Measurements from ENCODE around the gene MRGPRF.
"Not testable (repeated sequence)": the region's sequence is repeated elsewhere in the genome, so short reads cannot be mapped to it uniquely, and the experiment has no call there.

The MRGPRF gene

DNA sequence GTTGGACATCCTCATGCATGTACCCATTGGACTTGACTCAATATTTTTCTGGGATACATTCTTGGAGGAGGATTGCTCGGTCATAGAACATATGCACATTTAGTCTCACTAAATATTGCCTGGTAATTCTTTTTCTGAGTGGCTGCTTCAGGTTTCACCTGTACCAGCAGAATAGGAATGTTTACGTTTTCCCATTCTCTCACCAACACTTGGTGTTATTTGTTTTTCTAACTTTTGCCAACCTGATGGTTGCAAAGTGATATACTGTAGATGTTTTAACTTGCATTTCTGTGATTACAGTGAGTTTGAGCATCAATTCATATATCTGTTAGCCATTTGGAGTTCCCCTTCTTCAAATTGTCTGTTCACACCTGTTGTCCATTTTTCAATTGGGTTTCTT is 30.9 kb downstream of the MRGPRF start:
- no peak for DNase-seq

DNA sequence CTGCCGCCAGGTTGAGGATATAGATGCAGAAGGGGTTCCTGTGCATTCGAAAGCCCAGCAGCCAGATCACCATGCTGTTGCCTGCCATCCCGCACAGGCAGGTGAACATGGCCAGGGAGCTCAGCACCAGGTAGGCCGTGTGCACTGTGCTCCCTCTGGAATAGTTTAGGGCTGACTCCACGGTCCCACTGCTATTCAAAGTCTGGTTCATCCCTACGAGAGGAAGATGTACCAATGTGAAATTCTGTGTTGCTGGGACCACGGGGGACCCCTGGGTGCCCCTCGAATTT is 32.3 kb downstream of the MRGPRF start, which contains the start of gene MRGPRD:
MRGPRD (minus strand) TSS at position 211 of the 290 bp plus-strand sequence; CDS start at position 211, 0 bp downstream.
- no peak for DNase-seq

DNA sequence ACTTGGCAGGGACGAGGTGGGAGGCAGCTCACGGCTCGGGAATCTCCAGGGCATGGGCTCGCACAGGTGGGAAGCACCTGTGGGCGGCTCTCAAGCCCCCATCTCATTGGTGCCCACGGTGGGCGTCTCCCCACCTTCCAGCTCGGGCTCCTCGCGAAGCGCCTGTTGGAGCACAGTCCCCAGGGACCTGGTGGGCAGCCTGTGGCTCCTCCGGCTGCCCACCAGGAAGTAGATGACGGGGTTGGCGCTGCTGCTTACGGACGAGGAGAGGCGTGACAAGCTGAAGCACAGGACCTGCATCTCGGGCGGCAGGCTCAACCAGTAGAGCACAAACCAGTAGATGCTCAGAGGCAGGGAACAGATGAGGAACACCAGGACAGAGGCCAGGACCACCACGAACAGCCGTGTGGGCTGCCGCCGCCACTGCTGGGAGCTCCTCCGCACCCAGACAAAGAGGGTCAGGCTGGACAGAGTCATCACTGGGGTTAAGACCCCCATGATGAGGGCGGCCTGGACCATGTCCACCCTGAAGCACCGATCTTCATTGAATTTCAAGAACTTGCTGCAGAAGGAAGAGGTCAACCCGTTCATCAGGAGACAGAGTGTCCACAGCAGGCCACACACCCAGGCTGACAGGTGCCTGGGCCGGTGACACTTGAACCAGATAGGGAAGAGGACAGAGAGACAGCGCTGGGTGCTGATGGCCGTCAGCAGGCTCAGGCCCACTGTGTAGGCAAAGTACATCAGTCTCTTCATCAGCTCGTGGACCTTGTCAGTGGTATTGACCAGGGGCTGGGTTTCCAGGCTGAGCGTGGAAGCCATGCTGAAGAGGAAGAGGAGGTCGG is 32.9 kb downstream of the MRGPRF start:
- DNase-seq, result no peak

DNA sequence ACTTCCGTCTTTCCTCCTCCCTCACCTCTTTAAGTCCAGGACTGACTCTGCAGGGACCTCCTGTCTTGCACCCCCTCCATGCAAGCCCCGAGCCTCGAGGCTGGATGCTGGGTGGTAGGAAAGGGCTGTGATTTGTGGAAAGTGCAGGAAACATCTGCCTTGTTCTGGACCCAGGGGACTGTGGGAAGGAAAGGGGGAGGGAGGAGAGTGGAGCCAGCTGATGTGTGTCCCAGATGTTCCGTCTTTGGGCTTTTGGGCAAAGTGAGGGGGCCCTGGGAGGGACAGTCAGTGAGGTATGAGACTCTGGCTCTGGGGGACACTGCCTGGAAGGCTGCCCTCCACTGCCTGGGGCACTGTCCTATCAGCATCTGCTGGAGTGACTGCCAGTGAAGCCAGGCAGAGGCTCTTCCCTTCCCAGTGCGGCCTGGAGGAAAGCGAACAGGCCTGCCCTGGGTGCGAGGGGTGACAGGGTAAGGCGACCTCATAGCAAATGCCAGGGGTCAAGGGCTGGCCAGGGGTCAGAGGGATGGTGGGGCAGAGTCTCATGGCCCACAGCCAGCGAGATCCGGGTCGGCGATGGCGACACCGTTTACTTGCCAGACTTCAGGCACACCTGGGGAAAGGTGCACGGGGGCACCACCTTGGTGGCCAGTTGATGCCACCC is 34.0 kb downstream of the MRGPRF start:
- no peak for DNase-seq

DNA sequence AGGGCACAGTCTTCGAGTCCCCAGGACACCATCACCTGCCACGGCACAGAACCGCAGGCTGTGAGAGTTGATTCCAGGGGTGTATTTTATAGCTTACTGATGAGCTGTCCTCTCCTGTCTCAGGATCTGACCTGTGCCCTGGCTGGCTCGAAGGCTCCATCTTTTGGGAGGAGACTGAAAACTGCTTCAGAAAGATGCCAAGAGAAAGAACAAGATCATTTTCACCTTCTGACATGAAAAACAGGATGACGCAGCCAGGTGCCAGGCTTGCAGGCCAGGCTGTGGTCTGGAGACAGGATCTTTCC is 34.5 kb downstream of the MRGPRF start:
- DNase-seq, result no peak

DNA sequence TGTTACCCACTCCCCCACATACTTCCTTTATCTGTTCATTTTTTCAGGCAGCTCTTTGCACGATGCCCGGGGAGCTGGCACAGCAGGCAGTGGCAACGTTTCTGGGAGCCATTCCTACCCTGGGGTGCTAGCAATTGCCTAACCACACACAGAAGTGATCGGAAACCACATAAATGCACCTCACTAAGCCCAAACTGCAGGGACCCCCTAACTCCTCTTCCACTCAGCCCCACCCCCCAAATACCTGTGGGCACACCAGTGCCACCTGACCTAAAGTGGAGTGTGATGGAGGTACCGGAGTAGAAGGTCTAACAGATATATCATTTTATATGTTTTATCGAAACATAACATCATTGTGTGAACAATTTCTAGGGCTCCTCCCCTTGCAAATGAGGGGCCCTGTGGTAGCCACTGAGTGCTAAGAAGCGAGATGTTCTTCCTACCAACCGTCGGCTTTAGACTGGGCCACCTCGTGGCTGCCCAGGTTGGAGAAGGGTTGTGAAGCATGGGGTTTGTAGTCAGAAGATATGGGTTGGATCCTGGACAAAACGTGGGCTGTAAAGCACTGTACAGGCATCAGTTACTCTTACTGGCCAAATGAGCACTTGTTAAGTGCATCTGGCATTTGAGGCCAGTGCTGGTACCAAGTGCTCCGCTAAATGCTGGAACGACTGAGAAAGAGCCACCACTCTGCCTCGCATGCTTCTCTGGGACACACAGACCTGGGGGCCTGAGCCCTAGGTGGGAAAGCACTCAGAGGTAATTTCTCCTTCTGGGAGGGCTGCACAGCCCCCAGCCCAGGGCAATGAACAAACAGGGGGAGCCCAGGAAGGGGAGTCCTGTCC is 35.0 kb downstream of the MRGPRF start:
- no peak for DNase-seq

DNA sequence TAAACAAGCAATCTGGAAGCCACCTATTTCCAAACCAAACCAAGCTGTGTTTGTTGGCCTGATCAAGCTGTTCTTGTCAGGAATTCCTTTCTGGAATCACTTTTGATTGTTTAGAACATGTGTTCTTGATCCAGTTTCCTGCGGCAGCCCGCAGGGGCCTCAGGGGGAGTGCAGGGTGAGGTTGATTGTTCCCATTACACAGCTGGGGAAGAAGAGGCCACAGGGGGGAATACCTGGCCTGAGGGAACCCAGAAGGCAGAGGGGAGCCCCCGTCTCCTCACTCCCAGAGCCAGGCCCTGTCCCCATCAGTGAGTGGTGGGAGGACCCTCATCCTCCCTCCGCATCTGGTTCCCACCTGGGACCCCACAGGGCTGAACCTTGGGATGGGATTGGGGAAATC is 36.5 kb downstream of the MRGPRF start:
- no peak for DNase-seq

DNA sequence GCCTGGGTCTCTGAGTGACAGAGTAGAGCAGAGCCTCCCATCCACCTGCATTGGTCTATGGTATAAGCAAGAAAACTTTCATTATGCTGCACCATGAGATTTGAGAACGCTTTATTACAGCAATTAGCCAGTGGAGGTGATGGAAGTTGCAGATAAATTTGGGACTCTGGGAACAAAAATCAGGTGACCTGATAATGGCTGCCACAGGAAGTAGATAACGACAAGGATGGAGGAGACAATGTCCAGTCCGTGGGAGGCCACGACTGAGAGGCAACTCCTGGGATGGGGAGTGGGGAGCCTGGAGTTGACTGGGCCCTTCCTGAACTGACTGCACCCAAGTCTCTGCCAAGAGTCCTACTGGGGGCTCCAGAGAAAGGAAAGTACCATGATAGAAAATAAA is 37.0 kb downstream of the MRGPRF start:
- no peak for DNase-seq

DNA sequence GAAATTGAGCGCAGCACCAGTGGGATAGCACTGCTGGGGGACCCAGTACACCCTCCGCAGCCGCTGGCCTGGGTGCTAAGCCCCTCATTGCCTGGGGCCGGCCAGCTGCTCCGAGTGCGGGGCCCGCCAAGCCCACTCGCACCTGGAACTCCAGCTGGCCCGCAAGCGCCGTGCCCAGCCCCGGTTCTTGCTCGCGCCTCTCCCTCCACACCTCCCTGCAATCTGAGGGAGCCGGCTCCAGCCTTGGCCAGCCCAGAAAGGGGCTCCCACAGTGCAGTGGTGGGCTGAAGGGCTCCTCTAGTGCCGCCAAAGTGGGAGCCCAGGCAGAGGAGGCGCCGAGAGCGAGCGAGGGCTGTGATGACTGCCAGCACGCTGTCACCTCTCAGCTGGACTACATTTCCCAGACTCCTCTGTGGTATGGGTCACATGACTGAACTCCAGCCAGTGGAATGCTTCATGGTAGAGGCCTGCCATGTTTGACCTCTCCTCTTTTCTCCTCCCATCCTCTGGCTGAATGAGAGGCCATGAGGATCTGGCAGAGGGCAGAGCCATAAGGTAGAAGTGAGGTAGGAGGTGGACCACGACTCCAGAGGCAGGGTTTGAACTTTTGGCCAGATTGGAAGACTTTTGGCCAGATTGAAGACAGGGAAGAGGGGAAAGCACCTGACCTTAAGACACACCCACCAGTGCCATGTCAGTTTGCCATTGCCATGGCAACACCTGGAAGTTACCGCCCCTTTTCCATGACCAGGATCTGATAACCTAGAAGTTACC is 38.4 kb downstream of the MRGPRF start:
- DNase-seq, result no peak

DNA sequence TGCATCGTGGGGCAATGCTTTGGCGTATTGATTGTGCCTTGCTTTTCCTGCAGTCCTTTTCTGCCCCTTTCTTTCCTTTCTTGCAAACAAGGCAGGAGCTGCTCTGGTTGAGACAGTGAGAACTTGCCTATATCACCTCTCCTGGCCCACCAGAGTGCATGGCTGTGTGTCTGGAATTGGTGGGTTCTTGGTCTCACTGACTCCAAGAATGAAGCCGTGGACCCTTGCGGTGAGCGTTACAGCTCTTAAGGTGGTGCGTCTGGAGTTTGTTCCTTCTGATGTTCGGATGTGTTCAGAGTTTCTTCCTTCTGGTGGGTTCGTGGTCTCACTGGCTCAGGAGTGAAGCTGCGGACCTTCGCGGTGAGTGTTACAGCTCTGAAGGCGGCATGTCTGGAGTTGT is 39.3 kb downstream of the MRGPRF start:
- not testable (repeated sequence) for DNase-seq

DNA sequence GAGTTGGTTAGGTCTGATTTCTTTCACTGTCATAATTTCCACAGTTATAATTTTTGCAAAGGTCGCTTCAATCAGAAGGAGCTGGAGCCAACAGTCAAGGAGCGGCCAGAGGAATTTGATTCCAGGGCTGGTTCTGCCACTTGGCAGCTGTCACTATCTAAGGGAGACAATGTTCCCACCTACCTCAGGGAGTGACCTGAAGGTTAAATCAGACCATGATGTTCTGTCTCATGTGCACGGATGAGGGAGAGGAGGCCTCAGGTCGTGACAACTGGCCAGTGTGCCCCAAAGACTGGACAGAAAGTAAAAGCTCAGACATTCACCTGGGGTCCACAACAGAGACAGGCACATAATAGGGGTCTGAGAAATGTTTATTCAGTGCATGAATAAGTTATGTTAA is 39.8 kb downstream of the MRGPRF start:
- no peak for DNase-seq

DNA sequence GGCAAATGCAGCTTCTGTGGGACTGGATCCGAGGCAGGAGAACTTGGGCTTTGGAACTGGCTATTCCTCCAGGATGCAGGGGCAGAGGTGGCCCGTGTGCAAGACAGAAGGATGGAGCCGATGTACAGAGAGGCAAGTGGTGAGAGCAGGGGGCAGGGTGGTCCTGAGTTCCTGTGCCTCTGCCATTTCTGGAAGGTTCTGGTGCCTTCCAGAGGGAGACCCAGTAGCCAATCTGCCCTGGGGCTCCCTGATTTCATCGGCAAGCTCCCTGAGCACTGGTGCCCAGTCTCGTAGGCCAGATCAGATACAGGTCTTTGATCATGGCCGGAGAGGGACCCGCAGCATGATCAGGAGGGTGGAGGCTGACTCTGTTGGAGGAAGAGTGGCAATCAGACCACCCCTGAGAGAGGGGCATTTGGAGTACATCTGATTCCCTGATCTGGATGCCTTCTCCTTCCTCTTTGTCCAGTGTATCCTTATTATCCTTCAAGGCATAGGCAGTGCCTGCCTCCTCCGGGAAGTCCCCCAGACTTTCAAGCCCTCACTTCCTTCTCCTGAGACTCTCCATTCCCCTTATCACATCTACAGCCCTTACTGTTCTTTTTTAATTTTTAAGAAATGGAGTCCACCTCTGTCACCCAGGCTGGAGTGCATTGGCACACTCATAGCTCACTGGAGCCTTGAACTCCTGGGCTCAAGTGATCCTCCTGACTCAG is 42.0 kb downstream of the MRGPRF start:
- no peak for DNase-seq

DNA sequence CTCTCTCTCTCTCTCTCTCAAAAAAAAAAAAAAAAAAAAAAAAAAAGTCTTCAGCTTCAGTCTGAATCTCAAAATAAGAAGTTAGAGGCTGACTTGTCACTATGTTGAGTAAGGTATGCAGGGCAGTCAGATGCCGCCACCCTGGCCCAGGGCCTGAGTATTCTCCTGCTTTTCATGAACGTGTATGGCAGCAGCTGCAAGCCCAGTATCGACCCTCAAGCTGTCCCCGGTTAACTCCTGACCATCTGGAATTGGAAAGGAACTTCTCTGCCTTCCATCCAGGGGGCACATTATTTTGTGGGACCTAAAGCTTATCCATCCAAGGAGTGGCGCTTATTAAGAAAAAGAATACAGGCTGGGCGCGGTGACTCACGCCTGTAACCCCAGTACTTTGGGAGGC is 43.7 kb downstream of the MRGPRF start:
- DNase-seq, result no peak

DNA sequence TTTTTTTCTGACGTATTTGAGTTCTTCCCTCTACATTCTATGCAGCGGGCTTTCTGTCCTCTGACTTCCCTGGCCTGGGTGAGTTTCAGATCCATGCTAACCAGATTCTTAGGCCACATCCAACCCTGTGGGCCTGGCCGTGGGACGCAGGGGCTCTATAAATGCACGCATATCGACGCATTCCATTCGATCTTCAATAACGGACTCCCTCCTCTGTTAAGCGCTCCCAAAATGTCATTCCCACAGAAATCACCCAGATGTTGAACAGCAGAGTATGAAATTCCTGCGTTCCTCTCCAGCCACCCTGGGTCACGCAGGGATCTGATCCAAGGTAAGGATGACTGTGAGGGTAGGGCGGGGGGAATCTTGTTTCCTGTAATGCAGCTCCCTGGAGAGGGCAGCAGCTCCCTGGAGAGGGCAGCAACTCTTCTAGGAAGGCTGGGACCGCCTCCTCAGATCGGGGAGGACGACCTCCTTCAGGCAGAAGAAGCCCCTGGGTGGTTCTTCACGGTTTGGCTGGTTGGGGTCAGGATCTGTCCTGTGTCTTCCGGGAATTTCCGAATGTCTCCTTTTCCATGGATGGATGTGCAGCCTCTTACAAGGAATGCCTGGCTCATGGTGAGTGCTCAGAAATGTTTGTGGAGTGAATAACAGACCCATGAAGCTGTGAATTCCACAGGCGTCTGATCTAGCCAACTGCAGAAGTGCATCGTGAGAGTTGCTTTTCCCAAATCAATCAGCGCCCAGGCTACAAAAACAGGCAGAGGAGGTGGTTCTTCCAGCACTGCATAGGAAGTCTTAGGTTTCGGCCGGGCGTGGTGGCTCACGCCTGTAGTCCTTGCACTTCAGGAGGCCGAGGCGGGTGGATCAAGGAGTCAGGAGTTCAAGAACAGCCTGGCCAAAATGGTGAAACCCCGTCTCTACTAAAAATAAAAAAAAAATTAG is 44.5 kb downstream of the MRGPRF start:
- DNase-seq, result no peak

DNA sequence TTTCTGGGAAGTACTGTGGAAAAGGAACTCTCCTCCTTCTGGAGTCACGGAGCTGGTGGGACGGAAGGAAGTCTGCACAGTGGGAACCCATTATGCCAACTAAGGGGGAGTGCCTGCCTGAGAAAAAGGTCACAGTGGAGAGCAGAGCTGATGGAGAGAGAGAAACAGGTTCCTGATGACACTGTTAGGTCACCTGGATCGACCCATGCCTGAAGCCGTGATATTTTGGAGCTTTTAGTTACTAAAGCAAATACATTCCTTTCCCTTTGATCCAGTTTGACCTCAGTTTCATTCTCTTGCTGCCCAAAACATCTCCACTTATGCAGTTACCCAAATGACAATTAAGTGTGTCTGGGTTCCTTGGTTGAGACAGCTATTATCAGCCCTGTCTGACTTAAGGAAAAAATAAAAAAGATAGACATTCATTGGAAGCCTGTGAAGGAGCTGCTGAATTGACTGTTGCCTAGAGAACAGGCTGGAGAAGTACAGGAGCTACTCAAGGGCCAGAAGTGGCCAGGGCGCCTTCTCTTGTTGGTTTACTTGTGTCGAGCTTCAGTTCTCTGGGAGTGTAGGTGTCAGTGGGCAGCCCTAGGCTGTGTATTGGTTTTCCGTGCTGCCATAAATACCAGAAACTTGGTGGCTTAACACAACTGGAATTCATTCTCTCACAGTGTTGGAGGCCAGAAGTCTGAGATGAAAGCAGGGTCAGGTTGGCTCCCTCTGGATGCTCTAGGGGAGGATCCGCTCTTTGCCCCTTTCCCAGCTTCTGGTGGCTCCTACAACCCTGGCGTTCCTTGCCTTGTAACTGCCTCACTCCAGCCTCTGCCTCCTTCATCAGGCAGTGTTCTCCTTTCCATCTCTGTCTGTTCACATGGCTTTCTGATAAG is 45.9 kb downstream of the MRGPRF start:
- DNase-seq, result no peak

DNA sequence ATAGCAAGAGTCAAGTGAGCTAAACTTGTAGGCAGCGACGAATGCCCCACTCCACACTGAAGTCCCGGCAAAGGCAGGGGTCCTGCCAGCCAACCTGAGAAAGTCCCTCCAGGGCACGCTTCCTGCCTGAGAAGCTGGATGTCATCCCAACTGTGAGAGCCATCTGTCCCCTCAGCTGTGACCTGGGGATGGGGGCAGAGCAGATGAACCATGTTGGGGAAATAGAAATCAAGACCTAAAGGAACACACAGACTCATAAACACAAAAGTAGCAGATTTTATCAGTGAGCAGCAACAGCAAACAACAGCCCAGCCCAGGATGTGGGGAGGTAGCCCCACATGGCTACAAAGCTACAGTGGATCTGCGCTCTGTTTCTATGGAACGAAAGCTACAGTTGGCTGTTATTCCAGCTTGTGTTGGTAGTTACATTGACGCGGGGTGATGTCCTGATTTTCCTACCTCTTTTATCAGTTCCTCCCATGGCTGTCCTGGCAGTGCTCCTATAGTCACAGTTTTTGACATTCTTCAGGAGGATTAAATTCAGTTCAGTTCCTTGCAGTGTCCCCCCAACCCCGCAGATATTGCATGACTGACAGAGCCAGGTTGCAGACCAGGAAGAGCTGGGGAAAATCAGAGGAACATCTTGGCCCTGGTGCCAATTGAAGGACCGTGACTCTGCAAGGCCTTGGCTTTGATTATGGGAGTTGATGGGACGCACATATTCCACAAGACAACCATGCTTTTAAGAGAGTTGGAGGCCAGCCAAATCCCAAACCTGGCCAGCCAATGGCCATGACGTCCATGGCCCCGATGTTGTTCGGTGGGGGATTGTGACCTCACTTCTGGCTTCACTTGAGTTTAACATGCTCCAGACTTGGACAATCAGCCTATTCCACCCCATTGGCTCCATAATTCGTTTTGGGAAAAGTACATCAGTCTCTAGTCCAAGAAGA is 46.9 kb downstream of the MRGPRF start:
- DNase-seq, result no peak

DNA sequence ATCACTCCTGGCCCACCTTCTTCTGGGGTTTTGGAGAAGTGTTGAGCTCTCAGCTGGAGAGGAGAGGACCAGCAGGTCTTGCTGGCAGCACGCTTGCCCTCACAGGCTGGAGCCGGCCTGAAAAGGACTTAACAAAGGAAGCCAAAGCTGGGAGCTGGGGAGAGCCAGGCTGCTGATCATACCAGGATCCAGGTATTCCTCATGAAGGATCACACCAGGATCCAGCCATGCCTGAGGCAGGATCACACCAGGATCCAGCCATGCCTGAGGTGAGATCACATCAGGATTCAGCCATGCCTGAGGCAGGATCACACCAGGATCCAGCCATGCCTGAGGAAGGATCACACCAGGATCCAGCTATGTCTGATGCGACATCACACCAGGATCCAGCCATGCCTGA is 49.3 kb downstream of the MRGPRF start:
- no peak for DNase-seq

DNA sequence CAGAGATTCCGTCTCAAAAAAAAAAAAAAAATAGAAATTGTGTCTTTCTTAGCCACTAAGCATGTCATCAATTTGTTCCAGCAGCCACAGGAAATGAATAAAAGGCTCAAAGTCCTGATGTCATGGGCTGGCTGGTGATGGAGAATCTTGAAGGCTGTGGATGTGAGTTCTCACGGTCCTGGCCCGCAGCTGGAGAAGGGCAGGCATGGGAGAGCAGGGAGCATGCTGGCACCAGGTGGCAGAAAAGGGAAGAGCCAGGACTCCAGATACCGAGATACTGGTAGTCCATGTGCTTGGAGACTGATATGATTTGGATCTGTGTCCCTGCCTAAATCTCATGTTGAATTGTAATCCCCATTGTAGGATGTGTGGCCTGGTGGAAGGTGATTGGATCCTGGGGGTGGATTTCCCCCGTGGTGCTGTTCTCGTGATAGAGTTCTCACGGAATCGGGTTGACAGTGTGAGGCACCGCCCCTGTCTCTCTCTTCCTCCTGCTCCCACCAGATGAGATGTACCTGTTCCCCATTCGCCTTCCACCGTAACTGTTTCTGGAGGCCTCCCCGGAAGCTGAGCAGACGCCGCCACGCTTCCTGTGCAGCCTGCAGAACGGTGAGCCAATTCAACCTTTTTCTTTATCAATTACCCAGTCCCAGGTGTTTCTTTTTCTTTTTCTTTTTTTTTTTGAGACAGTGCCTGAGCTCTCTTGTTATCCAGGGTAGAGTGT is 50.4 kb downstream of the MRGPRF start:
- no peak for DNase-seq
